Adrenal gland (tissue), 12 donors: ENCODE data around the gene GRIN1. TPM values are rescaled to one million over a fixed set of nuclear protein-coding genes. Genes with fewer than 3 reads are reported as not detected.

Experiments used
- DNase-seq, 7 donors: peaks; one replicate each; pipeline ENCODE4 v3.0.0-alpha.2; 2019 to 2020
- H3K27ac ChIP-seq, 5 donors: fragments of 200-600 bp; sonication (generic) in 4 of 5; 1 replicate in 3 of 5; 2 replicates in 2 of 5; pipeline versions ENCODE4 v1.5.1 to v1.8.0; 2016 to 2020; ENCODE audit warnings: mild to moderate bottlenecking in 1 of 5
- H3K27me3 ChIP-seq: fragments of 200-600 bp; 2 replicates; pipeline ENCODE4 v1.8.0; 2021
- H3K36me3 ChIP-seq, 2 donors: fragments of 200-600 bp; replicated peaks in 1 of 2; 1 replicate in 1 of 2; 2 replicates in 1 of 2; pipeline versions ENCODE4 v1.5.1 to v1.8.0; 2018 to 2022
- H3K4me1 ChIP-seq, 2 donors: fragments of 200-600 bp; replicated peaks in 1 of 2; 1 replicate in 1 of 2; 2 replicates in 1 of 2; pipeline versions ENCODE4 v1.5.1 to v1.8.0; 2018 to 2021
- H3K4me3 ChIP-seq, 4 donors: fragments of 200-600 bp; sonication (generic) in 3 of 4; one replicate each; pipeline ENCODE4 v1.5.1; 2016 to 2018
- H3K9me3 ChIP-seq, 3 donors: fragments of 200-600 bp; sonication (generic) in 1 of 3; replicated peaks in 1 of 3; 1 replicate in 2 of 3; 2 replicates in 1 of 3; pipeline versions ENCODE4 v1.5.1 to v1.8.0; 2016 to 2021
- POLR2A ChIP-seq, 2 donors: fragments of 450-650 bp; IDR thresholded peaks; one replicate each; pipeline ENCODE4 v1.6.1; 2017; ENCODE audit warnings: antibody characterized with exemption in 2 of 2, mild to moderate bottlenecking in 2 of 2, moderate library complexity in 1 of 2
- WGBS, 4 donors: extraction: QIAGEN DNeasy Blood & Tissue Kit in 2 of 4; methylation state at CpG; one replicate each; pipeline versions ENCODE4 v1.1.5 to v1.1.7; 2013 to 2017; 5-methylcytosine and 5-hydroxymethylcytosine counted together
- intact Hi-C, 2 donors: fragments of 100-400 bp; cut with DNase I; formaldehyde crosslinking; loops; one replicate each; pipeline versions ENCODE4 v1.14.1 to v1.15.0; 2022 to 2023
- polyA plus RNA-seq, 3 donors: library from polyadenylated mRNA; stranded (reverse); fragments of 200-250 nt in 2 of 3; fragments of 350-450 nt in 1 of 3; fragmentation: Illumina TruSeq in 1 of 3; extraction: RNeasy Lipid Tissue Mini Kit (QIAGEN cat#74804) in 1 of 3; gene quantifications; one replicate each; pipeline ENCODE4 v1.2.3, GENCODE V29; 2013 to 2014
- total RNA-seq, 9 donors: library from RNA; depleted of rRNA in 4 of 9; stranded (reverse); fragments of >200 nt in 4 of 9; fragments of 120-200 nt in 1 of 9; fragmentation: NEBNext Ultra II Directional in 1 of 9; extraction: Animal tissue kit (Norgen Biotek cat#: 25700) in 1 of 9; gene quantifications; one replicate each; pipeline versions ENCODE4 v1.1.0 to v1.2.4, GENCODE V29; 2013 to 2023
- TF ChIP-seq, protein P1 (sequence below), 6 experiments: fragments of 450-650 bp in 4 of 6; fragments of 200-600 bp in 2 of 6; sonication (generic) in 1 of 6; IDR thresholded peaks; 1 replicate in 5 of 6; 2 replicates in 1 of 6; pipeline versions ENCODE4 v1.5.1 to v1.8.0; 2016 to 2021; ENCODE audit warnings: antibody characterized with exemption in 6 of 6, mild to moderate bottlenecking in 2 of 6, moderate library complexity in 1 of 6
- donor health status: healthy with polysubstance abuse.
- donor health status: Bipolar disorder and iron deficiency.
- donor health status: DM: yes; HTN: yes; CAD: no.
- donor health status: DM: no; HTN: no; CAD: no.
- donor health status: DM: no; HTN: no; CAD: no.
- donor health status: DM: yes; HTN: yes; CAD: no.

GRIN1 gene
- total and polyA plus RNA-seq, 12 donors = 0.04 to 0.28 (median 0.10) TPM; not detected in 5

DNA sequence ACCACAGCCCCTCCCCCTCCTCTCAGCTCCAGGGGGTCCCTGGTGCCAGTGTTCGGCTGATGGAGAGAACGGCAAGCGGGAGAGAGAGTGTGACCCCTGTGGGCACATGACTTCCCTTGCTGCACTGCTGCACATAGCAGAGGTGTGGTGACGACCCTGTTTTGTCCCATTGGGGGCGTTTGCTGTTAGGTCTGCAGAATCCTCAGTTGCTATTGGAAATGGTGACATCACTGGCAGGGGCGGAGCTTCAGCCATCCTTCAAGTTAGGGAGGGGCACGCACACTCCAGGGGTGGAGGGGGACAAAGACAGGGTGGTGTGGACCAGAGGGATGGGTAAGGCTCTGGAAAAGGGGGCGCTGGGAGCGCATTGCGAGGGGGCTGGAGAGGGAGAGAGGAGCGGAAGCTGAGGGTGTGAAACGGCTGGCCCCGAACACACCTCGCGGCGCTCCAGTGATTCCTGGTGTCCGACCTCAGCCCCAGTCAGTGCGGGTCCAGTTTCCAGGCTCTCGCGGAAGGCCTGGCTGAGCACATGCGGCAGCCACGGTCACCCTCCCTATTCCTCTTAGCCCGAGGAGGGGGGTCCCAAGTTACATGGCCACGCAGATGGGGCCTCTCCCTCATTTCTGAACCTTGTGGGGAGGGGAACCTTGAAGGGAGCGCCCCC is 764 bp upstream of the GRIN1 start:
- no peak for TF ChIP-seq POLR2A (IDR thresholded peaks at IDR 0.05)
- TF ChIP-seq, protein P1, sequence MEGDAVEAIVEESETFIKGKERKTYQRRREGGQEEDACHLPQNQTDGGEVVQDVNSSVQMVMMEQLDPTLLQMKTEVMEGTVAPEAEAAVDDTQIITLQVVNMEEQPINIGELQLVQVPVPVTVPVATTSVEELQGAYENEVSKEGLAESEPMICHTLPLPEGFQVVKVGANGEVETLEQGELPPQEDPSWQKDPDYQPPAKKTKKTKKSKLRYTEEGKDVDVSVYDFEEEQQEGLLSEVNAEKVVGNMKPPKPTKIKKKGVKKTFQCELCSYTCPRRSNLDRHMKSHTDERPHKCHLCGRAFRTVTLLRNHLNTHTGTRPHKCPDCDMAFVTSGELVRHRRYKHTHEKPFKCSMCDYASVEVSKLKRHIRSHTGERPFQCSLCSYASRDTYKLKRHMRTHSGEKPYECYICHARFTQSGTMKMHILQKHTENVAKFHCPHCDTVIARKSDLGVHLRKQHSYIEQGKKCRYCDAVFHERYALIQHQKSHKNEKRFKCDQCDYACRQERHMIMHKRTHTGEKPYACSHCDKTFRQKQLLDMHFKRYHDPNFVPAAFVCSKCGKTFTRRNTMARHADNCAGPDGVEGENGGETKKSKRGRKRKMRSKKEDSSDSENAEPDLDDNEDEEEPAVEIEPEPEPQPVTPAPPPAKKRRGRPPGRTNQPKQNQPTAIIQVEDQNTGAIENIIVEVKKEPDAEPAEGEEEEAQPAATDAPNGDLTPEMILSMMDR (IDR thresholded peaks at IDR 0.05) = no peak
- no peaks in the 10 kb centered on the region for H3K9me3 ChIP-seq
- H3K27me3 ChIP-seq = peaks cover 78% of the 10 kb centered on the region
- DNase-seq = no peak
- intact Hi-C loops = no loop called here
- H3K27ac ChIP-seq = no peak overlapping the region
- WGBS, 4 donors = 5 to 7% (median 7%) methylated on average over 16 to 25 of the region's 25 CpGs
- H3K36me3 ChIP-seq = no peaks in the 10 kb centered on the region
- no peak overlapping the region for H3K4me3 ChIP-seq
- H3K4me1 ChIP-seq = peaks cover 0 to 4% of the 10 kb centered on the region in 2 donors

DNA sequence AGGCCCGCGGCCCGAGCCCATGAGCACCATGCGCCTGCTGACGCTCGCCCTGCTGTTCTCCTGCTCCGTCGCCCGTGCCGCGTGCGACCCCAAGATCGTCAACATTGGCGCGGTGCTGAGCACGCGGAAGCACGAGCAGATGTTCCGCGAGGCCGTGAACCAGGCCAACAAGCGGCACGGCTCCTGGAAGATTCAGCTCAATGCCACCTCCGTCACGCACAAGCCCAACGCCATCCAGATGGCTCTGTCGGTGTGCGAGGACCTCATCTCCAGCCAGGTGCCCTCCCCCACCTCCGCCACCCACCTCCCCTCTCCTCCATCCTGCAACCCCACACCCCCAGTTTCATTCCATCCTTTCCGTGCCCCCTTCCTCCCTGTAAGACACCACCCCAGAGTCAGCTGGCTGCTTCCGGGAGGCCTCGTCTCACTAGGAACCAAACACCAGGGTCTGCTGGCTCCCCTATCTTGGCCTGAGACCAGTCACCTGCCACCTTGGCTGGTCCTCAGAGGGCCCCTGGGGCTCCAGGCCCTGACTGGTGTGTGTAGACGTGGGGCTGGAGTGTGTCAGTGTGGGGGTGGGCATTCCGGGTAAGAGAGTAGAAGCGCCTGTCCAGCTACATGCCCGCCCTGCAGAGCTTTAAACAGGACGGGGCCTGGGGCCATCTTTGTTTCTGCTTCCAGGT is 655 bp downstream of the GRIN1 start:
- Histone ChIP-seq H3K4me3 (no peak overlapping the region), H3K36me3 (no peaks in the 10 kb centered on the region), H3K27me3 (peaks cover 86% of the 10 kb centered on the region), H3K9me3 (no peaks in the 10 kb centered on the region), H3K4me1 (peaks cover 0 to 4% of the 10 kb centered on the region in 2 donors), H3K27ac (no peak overlapping the region)
- no peak for TF ChIP-seq POLR2A (IDR thresholded peaks at IDR 0.05)
- TF ChIP-seq, protein P1 (IDR thresholded peaks at IDR 0.05) = no peak
- intact Hi-C loops = no loop called here
- 23 to 45% (median 32%) methylated on average over 18 to 37 of the region's 37 CpGs for WGBS, 4 donors
- DNase-seq = no peak

DNA sequence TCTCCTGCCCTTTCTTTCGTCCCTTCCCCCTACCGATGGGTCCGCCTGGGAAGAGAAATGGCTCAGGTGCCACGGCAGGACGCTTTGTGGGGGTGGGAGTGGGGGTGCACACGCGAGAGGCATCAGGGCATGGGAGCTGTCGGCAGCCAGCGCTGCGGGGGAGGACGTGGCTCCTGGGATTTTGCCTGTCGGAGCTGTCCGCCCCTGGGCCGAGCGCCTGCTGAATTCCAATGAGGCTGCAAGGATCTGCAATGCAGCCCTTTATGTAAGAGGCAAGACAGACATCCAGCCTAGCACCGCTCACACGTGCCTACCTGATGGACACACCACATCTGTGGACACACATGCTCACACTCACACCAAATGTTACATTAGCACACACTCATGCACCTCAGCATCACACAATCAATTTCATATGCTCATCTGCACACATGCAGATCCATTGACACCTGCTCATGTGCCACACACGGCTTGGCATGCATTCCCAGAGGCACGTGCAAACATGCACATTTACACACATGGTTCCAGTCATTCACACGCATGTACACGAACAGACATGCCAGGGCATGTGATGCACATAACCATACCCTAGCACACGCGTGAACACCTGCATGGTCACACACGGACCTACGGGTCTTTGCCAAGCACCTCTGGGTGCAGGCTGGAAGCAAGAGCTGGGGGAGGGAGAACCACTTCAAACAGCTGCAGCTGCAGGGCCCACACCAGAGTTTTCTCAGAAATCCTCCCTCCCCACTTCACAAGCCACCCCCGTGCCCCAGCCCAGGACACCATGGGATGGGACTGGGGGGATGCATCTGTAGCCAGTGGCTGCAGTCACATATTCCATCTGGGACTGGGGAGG is 1.4 kb downstream of the GRIN1 start:
- Histone ChIP-seq H3K27me3 (peaks cover 84% of the 10 kb centered on the region), H3K9me3 (no peaks in the 10 kb centered on the region), H3K4me1 (peaks cover 0 to 4% of the 10 kb centered on the region in 2 donors), H3K27ac (no peak overlapping the region), H3K36me3 (no peaks in the 10 kb centered on the region), H3K4me3 (no peak overlapping the region)
- TF ChIP-seq, protein P1 (IDR thresholded peaks at IDR 0.05) = no peak
- TF ChIP-seq POLR2A (IDR thresholded peaks at IDR 0.05) = no peak
- intact Hi-C loops = no loop called here
- WGBS, 4 donors = 50 to 61% (median 56%) methylated on average over 18 to 26 of the region's 26 CpGs
- no peak for DNase-seq
